Mammary epithelial cell (primary cell): ENCODE results near the gene HOMER2.

Experiments used
- EZH2 ChIP-seq: IDR thresholded peaks from 2 replicates; pipeline ENCODE4 v1.6.1; 2012; ENCODE audit warnings: low read length, inconsistent platforms, borderline replicate concordance
- TF ChIP-seq, protein P1 (sequence below), 2 donors: IDR thresholded peaks in 1 of 2; conservative IDR thresholded peaks in 1 of 2; 2 replicates each; pipeline ENCODE4 v1.5.1; 2011 to 2012; ENCODE audit warnings: inconsistent platforms in 2 of 2, low read length in 2 of 2, mild to moderate bottlenecking in 2 of 2, control low read depth in 1 of 2, low read depth in 1 of 2; ENCODE audit not compliant: insufficient read depth in 1 of 2; ENCODE audit errors: extremely low read depth in 1 of 2

DNA sequence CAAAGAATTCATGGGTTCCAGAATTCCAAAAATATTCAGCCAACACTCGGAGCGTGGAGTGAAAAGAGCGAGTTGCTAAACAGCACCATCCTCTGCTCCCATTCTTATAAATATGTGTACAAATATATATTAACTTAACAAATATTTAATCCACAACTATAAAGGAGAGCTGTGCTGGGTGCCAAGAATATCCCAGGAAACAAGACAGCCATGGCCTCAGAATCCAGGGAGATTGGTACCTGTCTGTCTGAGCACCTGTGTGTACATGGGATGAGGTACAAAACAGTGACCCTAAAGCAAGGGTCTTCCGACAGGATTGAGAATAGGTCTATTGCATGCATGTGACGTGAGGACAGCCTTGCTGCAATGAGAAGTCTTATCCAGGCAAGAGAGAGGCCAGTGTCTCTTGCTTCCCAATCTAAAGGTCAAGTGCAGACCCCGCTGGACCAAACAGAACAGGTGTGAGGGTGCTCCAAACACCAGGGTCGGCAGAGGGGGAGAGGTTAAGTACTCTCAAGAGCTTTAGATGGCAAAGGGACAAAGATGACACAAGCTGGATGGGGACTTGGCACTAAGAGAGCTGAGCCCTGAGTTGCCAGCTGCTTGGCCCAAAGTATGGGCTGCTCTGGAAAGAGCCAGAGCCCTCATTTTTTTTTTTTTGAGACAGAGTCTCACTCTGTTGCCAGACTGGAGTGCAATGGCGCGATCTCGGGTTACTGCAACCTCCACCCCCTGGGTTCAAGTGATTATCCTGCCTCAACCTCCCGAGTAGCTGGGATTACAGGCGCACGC lies 36.2 kb downstream of the HOMER2 start:
- TF ChIP-seq, protein P1, sequence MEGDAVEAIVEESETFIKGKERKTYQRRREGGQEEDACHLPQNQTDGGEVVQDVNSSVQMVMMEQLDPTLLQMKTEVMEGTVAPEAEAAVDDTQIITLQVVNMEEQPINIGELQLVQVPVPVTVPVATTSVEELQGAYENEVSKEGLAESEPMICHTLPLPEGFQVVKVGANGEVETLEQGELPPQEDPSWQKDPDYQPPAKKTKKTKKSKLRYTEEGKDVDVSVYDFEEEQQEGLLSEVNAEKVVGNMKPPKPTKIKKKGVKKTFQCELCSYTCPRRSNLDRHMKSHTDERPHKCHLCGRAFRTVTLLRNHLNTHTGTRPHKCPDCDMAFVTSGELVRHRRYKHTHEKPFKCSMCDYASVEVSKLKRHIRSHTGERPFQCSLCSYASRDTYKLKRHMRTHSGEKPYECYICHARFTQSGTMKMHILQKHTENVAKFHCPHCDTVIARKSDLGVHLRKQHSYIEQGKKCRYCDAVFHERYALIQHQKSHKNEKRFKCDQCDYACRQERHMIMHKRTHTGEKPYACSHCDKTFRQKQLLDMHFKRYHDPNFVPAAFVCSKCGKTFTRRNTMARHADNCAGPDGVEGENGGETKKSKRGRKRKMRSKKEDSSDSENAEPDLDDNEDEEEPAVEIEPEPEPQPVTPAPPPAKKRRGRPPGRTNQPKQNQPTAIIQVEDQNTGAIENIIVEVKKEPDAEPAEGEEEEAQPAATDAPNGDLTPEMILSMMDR (conservative IDR thresholded peaks at IDR 0.05 in 1 of 2, IDR thresholded peaks at IDR 0.05 in 1 of 2; ENCODE audit: extremely low read depth in 1 of 2, insufficient read depth in 1 of 2, low read depth in 1 of 2, low read length in 2 of 2), result no peak
- no peak for TF ChIP-seq EZH2
